Left cardiac atrium (tissue), 4 donors: ENCODE results near the gene GSX1. TPM values are rescaled to one million over a fixed set of nuclear protein-coding genes. Genes with fewer than 3 reads are reported as not detected.

Experiments
- ATAC-seq, 2 donors: fragments of 200-7000 bp; cut with Tn5 transposase; one replicate each; pipeline ENCODE4 v1.9.1; 2020; ENCODE audit warnings: mild to moderate bottlenecking in 2 of 2, moderate library complexity in 2 of 2
- DNase-seq: peaks from one replicate; pipeline ENCODE4 v3.0.0-alpha.2; 2020
- intact Hi-C, 2 donors: fragments of 100-400 bp; cut with DNase I; formaldehyde crosslinking; loops; one replicate each; pipeline versions ENCODE4 v1.14.1 to v1.15.1; 2022 to 2023
- total RNA-seq, 2 donors: library from RNA; stranded (reverse); fragmentation: NEBNext Ultra II Directional; extraction: Animal tissue kit (Norgen Biotek cat#: 25700); gene quantifications; one replicate each; pipeline ENCODE4 v1.2.1, GENCODE V29; 2021
- donor health status: DM: no; HTN: yes; CAD: no.
- donor health status: DM: no; HTN: yes; CAD: no; lungs with severe emphysema.
- donor health status: DM: yes; HTN: yes; CAD: no.
- donor health status: Dilated cardiomyopathy.

Gene GSX1
- total RNA-seq, 2 donors from 2014 or later, result not detected

- ATAC-seq (no peak), DNase-seq (no peak)
- intact Hi-C loops, result loop anchor here in 1 of 2 donors (10.0 kb wide), 1 partner anchor 299 kb away; no protein-coding TSS in a partner anchor
These were observed 31.8 kb downstream of the GSX1 start for GRCh38 chr13:27824121-27824520.

- no peak for ATAC-seq
- no peak for DNase-seq
- intact Hi-C loops, result loop anchor here (5.0 to 10.0 kb wide), 5 partner anchors 293 to 838 kb away; no protein-coding TSS in a partner anchor
These were observed 32.8 kb downstream of the GSX1 start for GRCh38 chr13:27825072-27825471.

GRCh38 chr13:27826379-27827353, 34.4 kb downstream of the GSX1 start:
- ATAC-seq (peak; percentile 91 to 96), DNase-seq (peak; percentile 80)
- intact Hi-C loops, result loop anchor here (2.0 to 10.0 kb wide), 6 partner anchors 294 to 839 kb away; no protein-coding TSS in a partner anchor

DNA sequence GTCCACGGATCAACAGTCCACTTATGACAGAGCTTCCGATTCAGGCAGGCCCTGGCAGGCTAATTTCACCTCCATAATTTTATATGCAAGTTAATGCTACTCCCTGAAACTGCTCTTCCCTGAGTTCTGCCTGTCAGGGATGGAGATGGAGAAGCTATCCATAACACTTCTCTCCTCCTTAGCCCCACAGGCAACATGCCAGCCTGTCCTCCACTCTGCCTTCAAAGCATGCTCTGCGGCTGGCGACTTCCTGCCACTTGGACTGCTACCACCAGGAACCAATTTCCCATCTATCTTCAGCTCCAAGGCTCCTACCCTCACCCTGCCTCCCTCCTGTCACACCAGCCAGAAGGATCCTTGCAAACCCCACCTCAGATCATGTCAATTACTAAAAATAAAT, 35.4 kb downstream of the GSX1 start:
- intact Hi-C loops, result loop anchor here (2.0 to 10.0 kb wide), 7 partner anchors 157 to 840 kb away; no protein-coding TSS in a partner anchor
- DNase-seq (no peak), ATAC-seq (no peak)

GRCh38 chr13:27830010-27830409, 37.7 kb downstream of the GSX1 start:
- peak; percentile 43 for DNase-seq
- intact Hi-C loops, result loop anchor here in 1 of 2 donors (5.0 kb wide), 1 partner anchor 147 kb away; no protein-coding TSS in a partner anchor
- peak; percentile 62 to 82 for ATAC-seq

- no peak for ATAC-seq
These were observed 40.9 kb downstream of the GSX1 start for GRCh38 chr13:27833206-27833605.

GRCh38 chr13:27834095-27834494, 41.8 kb downstream of the GSX1 start:
- no peak for DNase-seq
- no peak for ATAC-seq
- intact Hi-C loops, result loop anchor here in 1 of 2 donors (5.0 kb wide), 1 partner anchor 143 kb away; no protein-coding TSS in a partner anchor

More at GRCh38 chr13:27833206-27833605, 40.9 kb downstream of the GSX1 start:
- intact Hi-C loops, result loop anchor here in 1 of 2 donors (5.0 kb wide), 1 partner anchor 144 kb away; no protein-coding TSS in a partner anchor
- no peak for DNase-seq

DNA sequence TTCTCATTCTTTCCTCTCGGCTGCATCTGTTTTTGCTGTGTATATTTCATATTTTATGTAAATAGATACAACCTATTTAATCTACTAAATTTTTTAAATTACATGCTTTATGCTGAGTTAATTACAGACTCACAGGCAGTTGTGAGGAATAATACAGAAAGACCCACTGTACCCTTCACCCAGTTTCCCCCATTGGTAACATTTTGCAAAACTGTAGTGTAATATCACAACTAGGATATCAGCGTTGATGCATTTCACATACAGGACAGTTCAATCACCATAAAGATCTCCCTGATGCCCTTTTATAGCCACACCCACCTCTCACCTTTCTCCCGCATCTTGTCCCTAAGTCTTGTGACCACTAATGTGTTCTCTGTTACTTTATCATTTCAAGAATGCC, 43.5 kb downstream of the GSX1 start:
- intact Hi-C loops, result no loop called here
- ATAC-seq (no peak), DNase-seq (no peak)

DNA sequence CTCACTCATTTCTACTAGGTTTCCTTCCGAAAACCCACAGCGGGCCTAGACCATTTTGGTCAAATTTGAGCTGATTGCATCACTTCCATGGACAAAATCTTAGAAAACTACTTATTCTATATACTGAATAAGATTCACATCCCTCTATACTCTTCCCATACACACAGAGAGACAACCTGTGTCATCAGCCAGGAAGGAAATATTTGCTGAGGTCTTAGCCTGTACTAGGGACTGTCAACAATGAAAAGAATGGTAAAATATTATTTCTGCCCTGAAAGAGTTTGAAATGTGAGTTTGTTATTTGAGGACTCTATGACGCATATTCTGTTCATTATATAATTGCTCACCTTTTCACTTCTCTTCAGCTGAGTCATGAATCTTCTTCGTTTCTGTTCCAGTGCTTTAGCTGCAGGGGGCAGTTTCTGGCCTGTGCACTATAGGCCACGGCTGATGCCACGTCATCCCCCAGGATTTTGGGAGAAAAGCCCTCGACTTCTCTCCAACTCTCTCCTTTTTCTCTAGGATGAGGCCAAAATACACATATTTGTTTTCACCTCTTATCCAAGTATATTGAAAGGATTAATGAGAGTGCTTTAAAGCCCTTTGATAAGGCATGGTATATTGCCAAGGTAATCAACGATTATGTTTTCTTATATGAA, 47.7 kb downstream of the GSX1 start:
- intact Hi-C loops, result no loop called here
- DNase-seq, result no peak
- no peak for ATAC-seq

GRCh38 chr13:27842571-27842970, 50.3 kb downstream of the GSX1 start:
- DNase-seq (no peak), ATAC-seq (no peak)
- intact Hi-C loops, result no loop called here

Other genes starting within 250 kb of the GSX1 start
- 1 to 10 TPM; 8.3 to 8.9 TPM for gene LNX2, start 172.0 kb upstream of the GSX1 start, total RNA-seq
- gene POLR1D, start 170.6 kb upstream of the GSX1 start, total RNA-seq, result 10 to 100 TPM; 65.3 to 68.0 TPM
- not detected for gene PDX1, start 127.5 kb downstream of the GSX1 start, total RNA-seq
- not detected for gene CDX2, start 176.8 kb downstream of the GSX1 start, total RNA-seq
- gene URAD, start 196.2 kb downstream of the GSX1 start, total RNA-seq, result not detected